Aorta (tissue), 5 donors: Measurements from ENCODE around the gene TIMP3. TPM values are rescaled to one million over a fixed set of nuclear protein-coding genes. Genes with fewer than 3 reads are reported as not detected.
A peak's percentile ranks its signal among the peaks of the same experiment; 100 is the strongest.

Source experiments
- ATAC-seq: fragments of 200-7000 bp; cut with Tn5 transposase; one replicate; pipeline ENCODE4 v1.9.1; 2022; ENCODE audit warnings: moderate library complexity; ENCODE audit not compliant: low FRiP score
- DNase-seq, 2 donors: peaks; one replicate each; pipeline ENCODE4 v3.0.0-alpha.2; 2020
- H3K27ac ChIP-seq, 2 donors: one replicate each; pipeline ENCODE4 v1.5.1; 2013; ENCODE audit warnings: low read length in 2 of 2, mild to moderate bottlenecking in 2 of 2, moderate library complexity in 2 of 2, control low read depth in 1 of 2, inconsistent platforms in 1 of 2, low read depth in 1 of 2
- H3K27me3 ChIP-seq, 2 donors: one replicate each; pipeline ENCODE4 v1.6.1; 2013; ENCODE audit warnings: control low read depth in 1 of 2, low read length in 1 of 2, mild to moderate bottlenecking in 1 of 2, moderate library complexity in 1 of 2; ENCODE audit not compliant: insufficient read depth in 2 of 2, control insufficient read depth in 1 of 2
- H3K36me3 ChIP-seq, 2 donors: one replicate each; pipeline ENCODE4 v1.6.1; 2013; ENCODE audit warnings: control low read depth in 1 of 2, low read length in 1 of 2, mild to moderate bottlenecking in 1 of 2; ENCODE audit not compliant: insufficient read depth in 2 of 2, control insufficient read depth in 1 of 2
- H3K4me1 ChIP-seq, 2 donors: one replicate each; pipeline ENCODE4 v1.6.1; 2013; ENCODE audit warnings: low read length in 2 of 2, control low read depth in 1 of 2, mild to moderate bottlenecking in 1 of 2, moderate library complexity in 1 of 2; ENCODE audit not compliant: insufficient read depth in 2 of 2, control insufficient read depth in 1 of 2
- H3K4me3 ChIP-seq, 2 donors: one replicate each; pipeline ENCODE4 v1.5.1; 2013; ENCODE audit warnings: low read length in 2 of 2, control low read depth in 1 of 2, mild to moderate bottlenecking in 1 of 2
- H3K9me3 ChIP-seq: one replicate; pipeline ENCODE4 v1.6.1; 2013; ENCODE audit warnings: mild to moderate bottlenecking, low read length; ENCODE audit not compliant: control insufficient read depth
- WGBS, 2 donors: extraction: QIAGEN DNeasy Blood & Tissue Kit; methylation state at CpG; one replicate each; pipeline ENCODE4 v1.1.7; 2013; 5-methylcytosine and 5-hydroxymethylcytosine counted together
- intact Hi-C, 2 donors: fragments of 100-400 bp; cut with DNase I; formaldehyde crosslinking; loops; one replicate each; pipeline versions ENCODE4 v1.14.2 to v1.15.0; 2022
- polyA plus RNA-seq, 2 donors: library from polyadenylated mRNA; stranded (reverse); fragments of 200-250 nt; gene quantifications; one replicate each; pipeline ENCODE4 v1.2.3, GENCODE V29; 2013
- total RNA-seq, 2 donors: library from RNA; stranded (reverse); fragmentation: NEBNext Ultra II Directional; extraction: Animal tissue kit (Norgen Biotek cat#: 25700); gene quantifications; one replicate each; pipeline ENCODE4 v1.2.1, GENCODE V29; 2021
- donor health status: healthy with polysubstance abuse.
- donor health status: Bipolar disorder and iron deficiency.
- donor health status: DM: no; HTN: no; CAD: no.
- donor health status: DM: no; HTN: no; CAD: no.
- donor health status: DM: yes; HTN: yes; CAD: no.

The TIMP3 gene
- total and polyA plus RNA-seq, 4 donors, result 34.4 to 410 (median 179) TPM

- 94 to 97% methylated on average over 7 of the region's 7 CpGs for WGBS, 2 donors
- Histone ChIP-seq H3K27me3 (no peaks in the 10 kb centered on the region), H3K4me3 (no peak overlapping the region), H3K27ac (no peak overlapping the region), H3K9me3 (no peaks in the 10 kb centered on the region), H3K4me1 (no peaks in the 10 kb centered on the region), H3K36me3 (no peaks in the 10 kb centered on the region)
- DNase-seq, result no peak
- no peak for ATAC-seq
- intact Hi-C loops, result no loop called here
These were observed 10.0 kb upstream of the TIMP3 start for GRCh38 chr22:32791485-32791884.

- Histone ChIP-seq H3K27ac (no peak overlapping the region), H3K4me3 (no peak overlapping the region), H3K36me3 (no peaks in the 10 kb centered on the region), H3K27me3 (no peaks in the 10 kb centered on the region), H3K4me1 (no peaks in the 10 kb centered on the region), H3K9me3 (no peaks in the 10 kb centered on the region)
- intact Hi-C loops, result no loop called here
- no peak for ATAC-seq
- no peak for DNase-seq
These were observed 7.9 kb upstream of the TIMP3 start for GRCh38 chr22:32793589-32793988.

- intact Hi-C loops, result no loop called here
- H3K4me1 ChIP-seq, result no peaks in the 10 kb centered on the region
- no peak overlapping the region for H3K27ac ChIP-seq
- 87 to 88% methylated on average over 10 of the region's 10 CpGs for WGBS, 2 donors
- no peak for ATAC-seq
- no peaks in the 10 kb centered on the region for H3K9me3 ChIP-seq
- no peaks in the 10 kb centered on the region for H3K36me3 ChIP-seq
- no peaks in the 10 kb centered on the region for H3K27me3 ChIP-seq
- no peak overlapping the region for H3K4me3 ChIP-seq
- no peak for DNase-seq
These were observed 6.9 kb upstream of the TIMP3 start for GRCh38 chr22:32794449-32795213.

- WGBS, 2 donors, result 92 to 95% methylated on average over 4 of the region's 4 CpGs
- no peak overlapping the region for H3K4me3 ChIP-seq
- H3K9me3 ChIP-seq, result no peaks in the 10 kb centered on the region
- no peaks in the 10 kb centered on the region for H3K36me3 ChIP-seq
- DNase-seq (no peak), ATAC-seq (no peak)
- no peaks in the 10 kb centered on the region for H3K4me1 ChIP-seq
- intact Hi-C loops, result no loop called here
- H3K27me3 ChIP-seq, result no peaks in the 10 kb centered on the region
- H3K27ac ChIP-seq, result no peak overlapping the region
These were observed 6.3 kb upstream of the TIMP3 start for GRCh38 chr22:32795214-32795596.

GRCh38 chr22:32796865-32797573 lies 4.5 kb upstream of the TIMP3 start:
- WGBS, 2 donors, result 12 to 14% methylated on average over 17 of the region's 17 CpGs
- peak; percentile 77 for ATAC-seq
- Histone ChIP-seq H3K27me3 (no peaks in the 10 kb centered on the region), H3K4me1 (no peaks in the 10 kb centered on the region), H3K9me3 (no peaks in the 10 kb centered on the region), H3K4me3 (no peak overlapping the region), H3K27ac (no peak overlapping the region), H3K36me3 (no peaks in the 10 kb centered on the region)
- peak; percentile 76 to 89 for DNase-seq
- intact Hi-C loops, result loop anchor here (1.0 to 2.0 kb wide), 5 partner anchors 74 to 268 kb away; no protein-coding TSS in a partner anchor

- intact Hi-C loops, result no loop called here
- ATAC-seq (no peak), DNase-seq (no peak)
- 96 to 97% methylated on average over 6 of the region's 6 CpGs for WGBS, 2 donors
- Histone ChIP-seq H3K27ac (no peak overlapping the region), H3K9me3 (no peaks in the 10 kb centered on the region), H3K36me3 (no peaks in the 10 kb centered on the region), H3K4me1 (peaks cover 0 to 1% of the 10 kb centered on the region in 2 donors), H3K27me3 (no peaks in the 10 kb centered on the region), H3K4me3 (no peak overlapping the region)
These were observed 2.0 kb upstream of the TIMP3 start for GRCh38 chr22:32799496-32799895.

- H3K4me3 ChIP-seq, result no peak overlapping the region
- no peaks in the 10 kb centered on the region for H3K27me3 ChIP-seq
- H3K27ac ChIP-seq, result peak overlapping the region in 1 of 2 donors; percentile 80
- WGBS, 2 donors, result 78 to 80% methylated on average over 8 of the region's 8 CpGs
- H3K4me1 ChIP-seq, result peaks cover 0 to 8% of the 10 kb centered on the region in 2 donors
- intact Hi-C loops, result loop anchor here in 1 of 2 donors (5.0 kb wide), 2 partner anchors 52 to 187 kb away; no protein-coding TSS in a partner anchor
- H3K9me3 ChIP-seq, result no peaks in the 10 kb centered on the region
- DNase-seq, result no peak
- H3K36me3 ChIP-seq, result no peaks in the 10 kb centered on the region
- ATAC-seq, result no peak
These were observed 1.2 kb upstream of the TIMP3 start for GRCh38 chr22:32800158-32800882.

GRCh38 chr22:32800994-32801536 lies 440 bp upstream of the TIMP3 start:
- no peaks in the 10 kb centered on the region for H3K9me3 ChIP-seq
- H3K36me3 ChIP-seq, result no peaks in the 10 kb centered on the region
- peak overlapping the region; percentile 38 to 68 for H3K4me3 ChIP-seq
- 16 to 19% methylated on average over 17 to 21 of the region's 21 CpGs for WGBS, 2 donors
- H3K27me3 ChIP-seq, result no peaks in the 10 kb centered on the region
- peak overlapping the region in 1 of 2 donors; percentile 80 for H3K27ac ChIP-seq
- intact Hi-C loops, result loop anchor here in 1 of 2 donors (5.0 kb wide), 2 partner anchors 51 to 186 kb away; no protein-coding TSS in a partner anchor
- peaks cover 0 to 8% of the 10 kb centered on the region in 2 donors for H3K4me1 ChIP-seq
- DNase-seq, result peak in 1 of 2 donors; percentile 87
- peak; percentile 6 for ATAC-seq
